Hindlimb muscle (tissue), 1 donor: ENCODE results near the gene ZCCHC24. TPM values are rescaled to one million over a fixed set of nuclear protein-coding genes. Genes with fewer than 3 reads are reported as not detected.
A peak's percentile ranks its signal among the peaks of the same experiment; 100 is the strongest.

Experiments used
- DNase-seq: peaks from one replicate; pipeline ENCODE4 v3.0.0-alpha.2; 2013
- polyA plus RNA-seq: library from polyadenylated mRNA; unstranded; fragments of 120-200 nt; gene quantifications from one replicate; pipeline ENCODE4 v1.2.1, GENCODE V29; 2013; ENCODE audit not compliant: insufficient read length

ZCCHC24 gene
- polyA plus RNA-seq, 1 donor = 82.0 TPM

DNA sequence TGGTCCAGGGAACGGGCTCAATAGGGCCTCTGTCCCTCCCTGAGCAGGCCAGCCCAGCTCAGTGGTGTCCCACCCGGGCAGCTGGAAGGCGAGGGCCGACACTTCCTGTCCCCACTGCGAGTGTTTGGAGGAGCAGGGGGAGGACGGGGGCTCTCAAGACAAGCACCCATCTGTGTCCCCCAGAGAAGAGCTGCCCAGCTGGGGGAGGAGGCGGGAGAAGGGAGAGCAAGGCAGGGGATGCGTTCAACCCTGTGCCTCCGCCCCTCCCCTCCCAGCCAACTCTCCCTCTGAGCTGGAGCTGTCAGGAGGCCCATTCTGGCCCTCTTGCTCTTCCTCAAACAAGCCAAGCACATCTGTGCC is 35.7 kb downstream of the ZCCHC24 start:
- no peak for DNase-seq

DNA sequence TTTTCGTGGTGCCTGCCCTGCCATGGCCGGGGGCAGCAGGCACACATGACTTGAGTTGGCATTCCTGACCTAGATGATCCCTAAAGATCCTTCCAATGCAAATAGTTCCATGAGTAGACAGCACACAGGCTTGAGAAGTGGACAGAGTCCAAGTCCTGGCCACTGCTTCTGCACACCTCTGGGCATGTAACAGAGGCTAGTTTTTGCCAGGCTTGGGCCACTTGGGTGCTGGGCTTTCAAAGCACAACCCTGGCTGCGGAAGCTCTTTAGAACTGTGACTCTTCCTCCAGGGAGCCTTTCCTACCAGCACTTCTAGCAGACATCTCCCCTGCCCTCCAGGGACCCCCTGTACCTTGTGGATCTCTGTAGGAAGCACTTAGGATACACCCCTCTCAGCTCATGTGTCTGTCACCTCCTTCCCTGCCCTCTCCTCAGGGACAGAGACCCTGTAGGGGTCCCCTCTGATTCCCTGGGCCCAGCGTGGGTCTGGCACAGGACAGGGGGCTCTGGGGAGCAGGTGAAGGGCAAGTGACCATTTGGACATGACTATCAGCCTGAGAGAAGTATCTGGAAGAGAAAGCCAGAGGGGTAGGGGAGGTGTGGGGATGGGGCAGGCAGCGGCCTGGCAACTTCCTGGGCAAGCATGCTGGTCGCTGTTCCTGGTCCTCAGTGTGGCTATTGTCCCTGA is 36.2 kb downstream of the ZCCHC24 start:
- DNase-seq = no peak

DNA sequence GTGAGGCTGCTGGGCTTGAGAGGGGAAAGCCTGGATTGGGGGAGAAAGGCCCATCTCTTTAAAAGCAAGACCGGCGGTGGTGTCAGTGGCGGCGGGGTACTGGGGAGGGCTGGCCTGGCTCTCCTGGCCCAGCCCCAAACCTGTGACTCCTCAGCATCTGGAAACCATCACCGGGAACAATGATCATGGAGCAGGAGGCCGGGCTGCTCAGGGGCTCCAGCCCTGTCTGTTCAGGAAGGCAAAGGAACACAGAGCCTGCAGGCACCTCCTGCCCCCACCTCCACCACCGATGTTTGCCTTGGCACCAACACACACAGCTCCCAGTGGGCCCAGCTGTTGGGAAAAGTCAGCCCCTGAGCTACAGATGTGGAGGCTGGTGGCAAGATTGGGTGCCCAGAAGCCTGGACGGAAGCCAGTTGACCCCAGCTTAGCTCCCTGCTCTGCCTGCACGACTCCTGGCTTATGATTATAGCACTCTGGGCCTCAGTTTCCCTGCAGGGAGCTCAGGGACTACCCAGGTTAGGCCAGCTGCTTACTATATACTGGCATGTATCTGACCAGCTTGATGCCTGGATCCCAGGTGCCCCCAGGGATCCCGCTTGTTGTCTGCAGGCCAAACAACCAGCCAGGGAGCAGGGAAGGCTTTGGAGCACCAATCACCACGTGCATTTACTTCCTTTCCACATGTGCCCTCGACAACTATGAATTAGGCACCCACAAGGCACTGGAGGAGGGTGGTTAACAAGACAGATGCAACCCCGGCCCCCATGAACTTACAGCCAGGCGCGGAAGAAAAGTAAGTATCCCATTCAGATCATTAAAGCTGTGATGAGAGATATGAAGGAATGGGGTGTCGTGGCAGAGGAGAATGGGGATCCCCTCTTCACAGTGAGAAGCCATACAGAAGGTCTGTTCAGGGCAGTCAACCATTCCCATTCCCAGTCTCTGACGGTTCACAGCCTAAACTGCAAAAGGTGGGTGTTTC is 37.3 kb downstream of the ZCCHC24 start:
- DNase-seq = peak; percentile 70

DNA sequence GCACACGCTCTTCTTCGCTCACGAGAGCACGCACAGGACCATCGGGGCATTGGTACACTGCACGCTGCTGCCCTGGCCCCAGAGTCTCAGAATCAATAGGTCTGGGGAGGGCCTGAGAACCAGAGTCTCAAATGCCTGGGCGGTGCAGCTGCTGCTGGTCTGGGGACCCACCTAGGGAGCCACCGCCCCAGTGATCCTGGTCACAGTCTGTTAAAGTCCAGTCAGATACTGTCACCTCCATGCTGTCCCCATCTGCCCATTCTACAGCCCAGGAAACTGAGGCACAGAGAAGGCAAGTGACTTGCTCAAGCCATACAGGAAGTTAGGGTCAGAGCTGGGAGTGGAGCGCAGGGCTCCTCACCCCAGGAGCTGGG is 38.0 kb downstream of the ZCCHC24 start:
- DNase-seq = no peak

DNA sequence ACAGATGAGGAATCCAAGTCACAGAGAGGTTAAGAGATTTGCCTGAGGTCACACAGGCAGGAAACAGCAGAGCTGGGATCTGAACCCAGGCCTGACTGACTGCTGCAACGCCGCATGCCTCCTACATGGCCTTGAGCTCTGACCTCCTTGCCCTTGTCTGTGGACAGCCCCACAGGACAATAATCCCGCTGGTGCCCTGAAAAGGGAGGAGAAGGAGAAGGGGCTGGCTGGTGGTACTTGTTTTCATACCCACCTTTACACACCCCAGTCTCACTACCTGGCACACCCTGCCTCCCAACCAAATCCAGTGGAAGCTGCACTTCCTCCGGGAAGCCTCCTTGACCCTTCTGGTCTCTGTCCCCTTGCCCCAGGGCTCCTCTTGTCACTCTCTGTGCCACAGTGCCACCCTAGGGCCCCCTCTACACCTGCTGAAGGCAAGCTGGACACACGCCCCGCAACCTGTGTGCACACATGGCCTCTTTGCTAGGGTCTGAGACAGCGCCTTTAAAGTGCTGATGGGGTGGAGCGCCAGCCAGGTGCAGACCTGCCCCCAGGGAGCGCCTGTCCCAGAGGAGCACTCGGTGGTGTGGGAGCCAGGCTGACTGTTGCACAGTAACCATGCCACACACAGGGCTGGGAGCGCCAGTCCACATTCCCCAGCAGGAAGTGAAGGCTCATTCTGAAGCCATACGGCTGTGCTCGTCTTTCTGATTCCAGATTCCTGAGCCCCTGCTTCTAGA is 38.6 kb downstream of the ZCCHC24 start:
- no peak for DNase-seq

DNA sequence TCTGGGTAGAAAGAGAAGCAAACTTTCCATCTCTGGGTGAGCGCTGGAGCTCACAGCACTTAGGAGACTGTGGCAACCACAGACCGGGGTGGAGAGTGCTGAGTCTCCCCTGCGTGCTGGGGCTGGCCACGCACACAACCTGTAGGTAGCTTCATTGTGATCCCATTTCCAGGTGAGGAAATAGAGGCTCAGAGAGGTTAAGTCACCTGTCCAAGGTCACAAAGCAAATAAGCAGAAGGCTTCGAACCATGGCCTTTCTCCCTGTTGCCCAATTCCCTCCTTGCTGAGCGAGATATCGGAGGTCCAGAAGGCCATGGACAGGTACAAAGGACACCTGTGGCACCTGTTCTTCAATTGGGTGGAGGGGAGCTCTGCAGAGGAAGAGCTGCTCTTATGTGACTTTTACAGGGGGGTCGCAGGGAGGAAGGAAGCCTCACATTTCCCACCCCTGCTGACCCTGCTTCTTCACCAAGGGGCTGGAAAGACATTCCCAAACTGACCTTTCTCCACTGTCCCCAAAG is 39.4 kb downstream of the ZCCHC24 start:
- no peak for DNase-seq

DNA sequence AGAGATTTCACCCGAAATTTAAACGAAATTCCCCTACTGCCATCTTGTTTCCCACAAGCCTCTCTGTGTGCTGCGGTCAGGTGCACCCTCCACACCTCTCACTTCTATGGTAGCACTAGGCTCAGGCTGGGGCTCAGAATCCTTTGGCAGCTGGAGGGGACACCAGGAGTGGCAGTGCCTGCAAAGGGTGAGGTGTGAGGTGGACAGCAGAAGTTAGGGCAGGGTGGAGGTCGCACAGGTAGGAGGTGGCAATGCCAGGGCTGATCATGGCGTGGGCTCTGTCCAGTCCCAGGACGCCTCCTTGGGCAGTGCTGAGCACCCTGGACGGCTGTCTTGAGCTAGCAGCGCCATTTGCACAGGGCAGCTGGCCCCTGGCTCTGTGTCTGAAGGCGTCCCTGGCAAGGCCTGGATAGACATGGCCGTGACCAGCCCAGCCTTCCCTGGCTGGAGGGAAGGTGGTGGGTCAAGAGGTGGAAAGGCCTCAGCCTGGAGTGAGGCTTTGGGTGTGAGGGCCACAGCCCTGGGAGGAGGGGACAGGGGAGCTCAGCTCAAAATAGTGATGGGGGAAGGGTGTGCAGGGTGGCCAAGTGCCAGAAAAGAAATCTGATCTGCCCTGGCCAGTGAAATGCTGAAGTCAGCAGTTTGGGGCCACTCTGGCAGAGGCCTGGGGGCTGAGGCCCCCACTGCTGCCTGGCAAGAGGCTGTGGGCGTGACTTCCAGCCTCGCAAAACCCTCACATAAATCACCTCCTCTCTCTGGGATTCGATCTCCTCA is 40.0 kb downstream of the ZCCHC24 start:
- DNase-seq = no peak

DNA sequence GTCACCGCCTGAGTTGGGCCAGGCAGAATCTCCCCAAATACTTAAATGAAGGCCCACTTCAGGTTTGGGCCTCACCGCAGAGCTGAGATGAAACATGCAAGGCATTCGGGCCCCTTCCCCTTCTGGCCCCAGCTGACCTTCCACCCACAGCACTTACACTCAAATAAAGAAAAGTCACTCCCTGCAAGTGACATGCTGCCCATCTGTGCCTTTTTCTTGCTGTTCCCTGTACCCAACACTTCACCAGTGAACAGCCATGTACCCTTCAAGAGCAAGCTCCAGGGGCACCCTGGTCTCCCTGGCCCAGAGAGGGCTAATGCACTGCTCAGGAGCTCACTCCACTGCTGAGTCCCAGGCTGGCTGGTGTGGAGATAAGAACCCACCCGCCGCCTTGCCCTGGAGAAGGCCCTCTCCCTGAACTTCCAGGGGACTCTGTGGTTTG is 40.7 kb downstream of the ZCCHC24 start:
- no peak for DNase-seq

DNA sequence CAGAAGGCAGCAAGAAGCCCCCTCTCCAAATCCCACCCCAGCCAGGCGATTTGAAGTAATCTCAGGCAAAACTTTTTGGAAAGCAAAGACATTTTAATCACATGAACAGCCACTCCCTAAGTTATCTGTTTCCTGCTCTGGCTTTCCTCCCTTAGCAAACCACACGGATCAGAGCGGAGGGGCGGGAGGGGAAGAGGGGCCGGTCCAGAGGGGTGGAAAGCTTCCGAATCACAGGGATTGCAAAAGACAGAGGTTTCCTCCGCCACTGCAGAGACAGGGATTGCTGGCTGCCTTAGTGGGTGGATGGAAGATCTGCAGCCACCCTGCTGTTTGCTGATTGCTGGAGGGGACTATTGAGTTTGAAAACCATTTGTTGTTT is 41.2 kb downstream of the ZCCHC24 start:
- no peak for DNase-seq

DNA sequence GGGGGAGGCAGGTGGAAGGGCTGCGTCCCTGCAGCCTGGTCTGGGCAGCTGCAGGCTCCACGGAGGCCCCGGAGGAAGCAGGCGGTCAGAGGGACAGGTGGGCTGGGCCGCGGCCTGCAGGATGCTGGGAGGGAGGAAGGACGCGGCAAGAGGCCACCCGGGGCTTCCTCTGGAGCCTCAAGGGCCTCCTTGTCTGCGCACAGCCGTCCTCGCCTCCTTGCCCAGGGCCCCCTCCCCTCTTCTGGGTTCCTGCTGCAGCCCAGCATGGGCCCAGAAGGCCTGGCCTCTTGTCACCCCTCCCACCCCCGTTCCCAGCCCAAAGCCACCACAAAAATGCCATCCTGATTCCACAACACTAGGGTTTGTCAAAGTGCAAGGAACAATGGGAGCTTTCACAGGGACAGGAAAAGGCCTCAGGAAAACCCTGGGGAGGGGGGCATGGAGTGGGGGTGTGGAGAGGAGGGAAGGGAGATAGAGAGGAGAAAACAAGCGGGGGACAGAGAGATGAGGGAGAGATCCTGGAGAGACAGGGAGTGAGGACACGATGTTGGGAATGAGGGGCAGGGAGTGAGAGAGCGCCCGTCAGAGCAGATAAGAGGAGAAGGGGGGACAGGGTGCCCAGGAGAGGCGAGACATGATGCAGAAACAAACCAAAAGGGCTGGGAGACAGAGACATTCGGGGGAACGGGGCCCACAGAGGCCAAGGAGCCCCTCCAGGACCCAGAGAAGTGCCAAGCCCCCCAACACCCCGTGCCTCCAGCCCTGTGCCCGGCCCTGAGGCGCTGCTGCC is 41.8 kb downstream of the ZCCHC24 start:
- DNase-seq = no peak

DNA sequence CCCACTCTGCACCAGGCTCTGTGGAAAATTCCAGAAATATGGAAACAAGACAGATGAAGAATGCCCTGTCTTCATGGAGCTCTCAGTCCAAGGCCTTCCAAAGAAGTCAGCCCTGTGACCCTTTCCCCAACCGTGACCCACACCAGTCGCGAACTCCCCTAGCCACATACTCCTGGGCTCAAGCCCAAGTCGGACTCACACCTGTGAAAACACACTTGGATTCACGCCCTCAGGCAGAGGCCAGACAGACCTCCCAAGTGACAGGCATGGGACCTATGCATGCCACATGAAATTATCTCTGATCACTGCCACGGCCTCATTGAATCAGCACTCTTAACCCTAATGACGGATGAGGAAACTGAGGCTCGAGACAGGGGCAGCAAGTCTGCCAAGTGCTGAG is 42.5 kb downstream of the ZCCHC24 start:
- no peak for DNase-seq

DNA sequence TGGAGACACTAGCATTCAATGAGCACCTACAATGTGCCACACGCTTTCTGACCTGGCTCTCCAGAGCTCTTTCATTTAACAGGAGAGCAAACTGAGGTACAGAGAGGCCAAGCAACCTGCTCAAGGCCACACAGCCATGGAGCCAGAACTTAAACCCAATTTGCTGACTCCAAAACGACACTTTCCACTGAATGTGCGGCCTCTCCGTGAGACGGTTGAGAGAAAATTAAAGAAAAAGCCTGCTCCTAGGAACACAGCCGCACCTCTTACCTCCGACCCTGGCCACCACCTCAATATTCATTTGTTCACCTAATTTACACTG is 42.8 kb downstream of the ZCCHC24 start:
- DNase-seq = no peak

DNA sequence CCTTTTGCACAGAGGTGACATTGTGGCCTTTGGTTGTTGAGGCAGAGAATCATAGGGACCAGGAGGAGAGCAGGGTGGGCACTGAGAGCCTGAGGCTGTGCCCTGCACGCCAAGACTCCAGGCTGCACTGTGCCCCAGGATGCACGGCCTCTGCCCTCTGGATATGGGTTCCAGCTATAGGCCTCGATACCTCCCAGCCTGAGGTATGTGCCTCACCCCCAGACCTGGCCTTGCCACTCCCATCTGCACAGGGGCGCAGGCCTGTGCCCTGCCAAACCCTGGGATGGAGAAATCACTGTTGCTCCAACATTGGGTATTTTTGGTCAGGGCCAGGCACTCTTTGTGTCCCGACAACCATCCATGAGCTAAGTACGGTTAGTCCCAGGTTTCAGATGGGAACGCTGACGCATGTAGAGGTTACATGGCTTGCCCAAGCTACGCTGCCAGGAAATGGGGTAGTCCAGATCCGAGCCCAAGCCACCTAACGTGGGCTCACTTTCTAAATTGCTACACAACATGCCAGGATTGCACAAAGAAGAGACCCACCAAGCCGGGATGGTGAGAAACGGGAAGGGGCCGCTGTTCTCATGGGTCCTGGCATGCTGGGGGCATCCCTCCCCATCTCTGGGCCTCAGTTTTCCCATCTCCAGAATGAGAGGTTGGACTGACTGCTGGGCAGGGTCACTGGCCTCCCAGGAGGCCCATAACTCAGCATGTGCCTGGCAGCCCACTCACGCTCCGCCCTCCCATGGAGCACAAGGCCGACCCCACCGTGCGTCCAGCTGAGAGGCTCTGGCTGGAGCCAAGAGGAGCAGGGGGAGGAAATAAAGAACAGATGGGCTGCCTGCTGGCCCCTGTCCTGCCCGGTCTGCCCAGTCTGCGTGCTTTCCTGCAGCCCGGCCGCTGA is 44.2 kb downstream of the ZCCHC24 start:
- peak; percentile 74 for DNase-seq

DNA sequence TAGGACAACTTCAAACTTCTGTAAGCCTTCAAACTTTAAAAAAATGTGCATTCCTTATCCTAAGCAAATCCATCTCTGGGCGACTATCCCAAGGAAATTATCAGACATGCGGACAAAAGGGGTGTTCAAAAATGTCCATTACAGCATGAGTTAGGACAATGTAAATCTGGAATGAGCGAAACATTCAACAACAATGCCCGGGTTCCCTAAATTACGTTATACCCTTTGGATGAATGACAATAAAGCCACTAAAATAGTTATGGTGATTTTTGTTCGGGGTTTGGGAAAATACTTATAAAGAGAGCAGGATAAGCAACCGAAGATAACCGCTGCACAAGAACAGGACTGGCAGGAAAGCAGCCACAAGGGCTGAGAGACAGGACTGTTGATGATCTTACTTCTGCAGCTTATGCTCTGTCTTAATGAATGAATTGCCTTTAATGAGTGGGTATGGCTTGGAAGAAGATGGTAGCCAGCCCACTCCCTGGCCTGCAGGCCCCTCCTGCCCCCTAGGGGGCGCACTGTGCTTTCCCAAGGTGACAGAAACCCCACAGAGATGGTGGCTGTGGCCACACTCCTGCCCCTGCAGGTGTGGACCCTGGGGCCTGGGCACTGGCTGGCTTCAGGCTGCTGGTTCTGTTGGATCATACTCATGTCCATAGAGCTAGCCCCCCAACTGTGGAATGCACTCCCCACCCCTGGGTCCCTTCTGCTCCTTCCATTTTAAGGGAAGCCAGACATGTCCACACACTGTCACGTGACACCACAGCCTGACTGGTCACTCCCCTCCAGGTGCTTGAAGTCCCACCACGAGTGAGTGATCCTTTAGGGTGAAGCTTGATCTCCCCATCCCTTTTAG is 45.0 kb downstream of the ZCCHC24 start:
- no peak for DNase-seq

DNA sequence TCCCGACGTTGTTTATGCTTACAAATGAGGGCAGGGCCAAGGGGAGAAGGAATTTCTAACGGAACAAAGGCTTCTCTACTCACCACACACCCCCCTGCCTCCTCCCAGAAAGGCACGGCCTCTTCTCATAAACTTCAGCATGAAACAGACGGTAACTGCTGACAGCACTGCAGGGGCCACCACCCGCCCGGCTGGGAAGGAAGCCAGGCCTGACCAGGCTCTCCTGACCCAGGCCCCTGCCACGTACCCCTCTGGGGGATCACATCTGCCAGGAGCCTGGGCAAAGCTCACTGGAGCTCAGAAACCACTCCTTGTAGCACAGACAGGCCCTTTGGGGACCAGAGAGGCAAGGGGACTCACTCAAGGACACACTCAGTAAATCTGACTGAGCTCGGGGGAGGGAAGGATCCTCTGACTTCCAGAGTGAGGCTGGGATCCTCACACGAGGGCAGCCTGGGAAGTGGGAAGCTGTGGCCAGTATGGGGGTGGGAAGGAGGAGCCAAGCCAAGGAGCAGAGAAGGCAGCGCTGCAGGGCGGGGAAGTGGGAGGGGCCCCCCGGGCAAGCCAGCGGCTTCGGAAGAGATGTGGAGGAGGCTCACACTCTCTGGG is 46.1 kb downstream of the ZCCHC24 start:
- DNase-seq = peak; percentile 86

DNA sequence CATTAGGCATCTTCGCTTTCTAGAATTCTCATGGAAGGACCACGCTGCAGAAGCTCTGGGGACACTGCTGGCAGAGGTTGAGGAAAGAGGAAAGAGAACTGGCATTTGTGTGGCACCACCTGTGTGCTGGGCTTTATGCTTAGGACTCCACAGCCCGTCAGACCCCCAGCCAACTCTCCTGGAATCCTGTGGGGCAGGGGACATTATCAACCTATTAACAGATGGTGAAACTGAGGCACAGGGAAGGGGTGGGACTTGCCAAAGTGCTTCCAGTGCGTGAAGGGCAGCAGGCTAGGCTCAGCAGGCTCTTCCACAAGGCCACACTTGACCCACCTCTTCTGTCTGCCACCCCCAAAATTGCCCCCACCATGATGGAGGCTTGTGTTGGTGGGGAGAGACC is 46.8 kb downstream of the ZCCHC24 start:
- DNase-seq = no peak

DNA sequence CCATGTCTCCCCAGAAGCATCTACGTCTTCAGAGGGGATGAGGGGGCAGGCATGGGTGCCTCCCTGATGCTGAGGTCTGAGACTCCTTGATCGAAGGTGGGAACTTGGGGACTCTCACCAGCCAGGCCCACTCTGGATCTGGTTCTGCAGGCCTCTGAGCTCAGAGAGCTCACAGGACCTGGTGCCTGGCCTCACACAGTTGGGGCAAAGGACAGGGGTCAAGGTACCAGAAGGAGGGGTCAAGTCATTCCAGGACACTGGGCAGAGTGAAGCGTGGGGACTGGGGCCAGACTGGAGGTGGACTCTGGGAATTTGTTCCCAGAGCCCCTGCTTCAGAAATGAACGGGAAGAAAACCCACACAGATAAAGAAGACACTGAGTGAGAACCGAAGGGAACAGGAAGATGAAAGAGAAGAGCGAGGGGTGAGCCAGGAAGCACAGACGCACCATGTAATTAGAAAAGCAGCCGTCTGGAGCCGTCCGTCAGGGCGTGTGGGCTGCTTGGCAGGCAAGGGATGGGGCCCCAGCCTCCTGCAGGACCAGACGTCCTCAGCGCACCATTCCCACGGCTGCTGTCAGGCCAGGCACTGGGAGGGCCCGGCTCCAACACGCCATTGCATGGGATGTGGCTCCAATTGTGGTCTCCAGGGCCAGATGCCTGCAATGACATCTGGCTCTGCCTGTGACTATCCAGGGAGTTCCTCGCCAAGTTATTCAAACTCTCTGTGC is 47.7 kb downstream of the ZCCHC24 start:
- DNase-seq = no peak

DNA sequence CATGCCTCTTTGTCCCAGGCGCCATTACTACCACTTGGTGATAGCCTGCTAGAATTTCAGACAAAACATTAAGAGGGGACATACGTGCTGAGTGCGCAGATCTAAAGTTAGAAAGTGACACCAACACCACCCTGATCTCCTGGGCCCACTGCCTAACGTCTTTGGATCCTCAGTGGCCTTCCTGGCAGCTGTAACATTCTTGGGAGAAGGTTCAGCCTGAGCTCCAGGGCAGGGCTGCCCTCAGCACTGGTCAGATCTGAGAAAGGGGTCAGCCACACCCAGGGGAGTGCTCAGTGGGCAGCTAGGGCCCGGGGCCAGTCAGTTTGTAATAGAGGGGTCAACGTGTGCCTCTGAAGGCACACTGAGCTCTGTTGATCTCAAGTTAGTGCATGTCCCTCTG is 48.4 kb downstream of the ZCCHC24 start:
- no peak for DNase-seq
